ENCODE measurements around the gene SLC8A1. TPM values are rescaled to one million over a fixed set of nuclear protein-coding genes. Genes with fewer than 3 reads are reported as not detected.

Gene SLC8A1
- total and polyA plus RNA-seq, 2 donors (not counting 1 experiment from before 2014, with no cell fraction given): 17.4 to 109 TPM

GRCh38 chr2:40487602-40488001 is 35.7 kb upstream of the SLC8A1 start:
- no peak overlapping the region for H3K4me3 ChIP-seq (replicated peaks in 1 of 4; ENCODE audit: control extremely low read depth in 1 of 4, insufficient read depth in 1 of 4, low read depth in 3 of 4, low read length in 4 of 4)
- H3K79me2 ChIP-seq (ENCODE audit: control insufficient read depth, insufficient read depth, low read length): no peaks in the 10 kb centered on the region
- no peaks in the 10 kb centered on the region for H3K9me3 ChIP-seq (ENCODE audit: control insufficient read depth, insufficient read depth, low read depth, low read length)
- no peaks in the 10 kb centered on the region for H4K20me1 ChIP-seq (ENCODE audit: control insufficient read depth, extremely low read depth, insufficient read depth, low read length)
- DNase-seq (ENCODE audit: low read depth in 2 of 2): peak in 1 of 2 donors; percentile 93
- H3K27me3 ChIP-seq (ENCODE audit: control insufficient read depth, insufficient read depth, low read length): no peaks in the 10 kb centered on the region
- TF ChIP-seq EZH2 (IDR thresholded peaks at IDR 0.05; ENCODE audit: low read length, missing control alignments): no peak
- TF ChIP-seq CTCF (conservative IDR thresholded peaks at IDR 0.05 in 1 of 2, IDR thresholded peaks at IDR 0.05 in 1 of 2; ENCODE audit: low read depth in 1 of 2, low read length in 2 of 2): no peak
- no peak overlapping the region for H3K9ac ChIP-seq (ENCODE audit: insufficient read depth, low read length)
- H3K36me3 ChIP-seq (ENCODE audit: control insufficient read depth, insufficient read depth, low read length): no peaks in the 10 kb centered on the region
- no peak overlapping the region for H3K27ac ChIP-seq (ENCODE audit: insufficient read depth, low read length)
- H3K4me2 ChIP-seq (ENCODE audit: extremely low read depth, insufficient read depth, low read length): no peak overlapping the region
- H2AFZ ChIP-seq (ENCODE audit: low read length): peak overlapping the region; percentile 23
- peaks cover 7% of the 10 kb centered on the region for H3K4me1 ChIP-seq (ENCODE audit: control insufficient read depth, extremely low read depth, insufficient read depth, low read length)

GRCh38 chr2:40485854-40486253 is 34.0 kb upstream of the SLC8A1 start:
- Histone ChIP-seq H3K9me3 (ENCODE audit: control insufficient read depth, insufficient read depth, low read depth, low read length) (no peaks in the 10 kb centered on the region), H3K36me3 (ENCODE audit: control insufficient read depth, insufficient read depth, low read length) (no peaks in the 10 kb centered on the region), H3K4me3 (replicated peaks in 1 of 4; ENCODE audit: control extremely low read depth in 1 of 4, insufficient read depth in 1 of 4, low read depth in 3 of 4, low read length in 4 of 4) (no peak overlapping the region), H3K4me1 (ENCODE audit: control insufficient read depth, extremely low read depth, insufficient read depth, low read length) (peaks cover 7% of the 10 kb centered on the region), H3K27me3 (ENCODE audit: control insufficient read depth, insufficient read depth, low read length) (no peaks in the 10 kb centered on the region), H3K4me2 (ENCODE audit: extremely low read depth, insufficient read depth, low read length) (no peak overlapping the region), H2AFZ (ENCODE audit: low read length) (no peak overlapping the region), H4K20me1 (ENCODE audit: control insufficient read depth, extremely low read depth, insufficient read depth, low read length) (no peaks in the 10 kb centered on the region), H3K9ac (ENCODE audit: insufficient read depth, low read length) (no peak overlapping the region), H3K27ac (ENCODE audit: insufficient read depth, low read length) (no peak overlapping the region), H3K79me2 (ENCODE audit: control insufficient read depth, insufficient read depth, low read length) (no peaks in the 10 kb centered on the region)
- TF ChIP-seq EZH2 (IDR thresholded peaks at IDR 0.05; ENCODE audit: low read length, missing control alignments): no peak
- no peak for TF ChIP-seq CTCF (conservative IDR thresholded peaks at IDR 0.05 in 1 of 2, IDR thresholded peaks at IDR 0.05 in 1 of 2; ENCODE audit: low read depth in 1 of 2, low read length in 2 of 2)
- DNase-seq (ENCODE audit: low read depth in 2 of 2): no peak

- no peak for TF ChIP-seq CTCF (conservative IDR thresholded peaks at IDR 0.05 in 1 of 2, IDR thresholded peaks at IDR 0.05 in 1 of 2; ENCODE audit: low read depth in 1 of 2, low read length in 2 of 2)
- no peak for TF ChIP-seq EZH2 (IDR thresholded peaks at IDR 0.05; ENCODE audit: low read length, missing control alignments)
- no peak overlapping the region for H3K4me2 ChIP-seq (ENCODE audit: extremely low read depth, insufficient read depth, low read length)
- no peak overlapping the region for H3K9ac ChIP-seq (ENCODE audit: insufficient read depth, low read length)
- H3K4me3 ChIP-seq (replicated peaks in 1 of 4; ENCODE audit: control extremely low read depth in 1 of 4, insufficient read depth in 1 of 4, low read depth in 3 of 4, low read length in 4 of 4): no peak overlapping the region
- DNase-seq (ENCODE audit: low read depth in 2 of 2): no peak
- no peaks in the 10 kb centered on the region for H4K20me1 ChIP-seq (ENCODE audit: control insufficient read depth, extremely low read depth, insufficient read depth, low read length)
- peaks cover 7% of the 10 kb centered on the region for H3K4me1 ChIP-seq (ENCODE audit: control insufficient read depth, extremely low read depth, insufficient read depth, low read length)
- no peaks in the 10 kb centered on the region for H3K9me3 ChIP-seq (ENCODE audit: control insufficient read depth, insufficient read depth, low read depth, low read length)
- H3K27me3 ChIP-seq (ENCODE audit: control insufficient read depth, insufficient read depth, low read length): no peaks in the 10 kb centered on the region
- H3K27ac ChIP-seq (ENCODE audit: insufficient read depth, low read length): no peak overlapping the region
- H3K79me2 ChIP-seq (ENCODE audit: control insufficient read depth, insufficient read depth, low read length): no peaks in the 10 kb centered on the region
- no peaks in the 10 kb centered on the region for H3K36me3 ChIP-seq (ENCODE audit: control insufficient read depth, insufficient read depth, low read length)
- no peak overlapping the region for H2AFZ ChIP-seq (ENCODE audit: low read length)
These were observed 33.4 kb upstream of the SLC8A1 start for GRCh38 chr2:40485318-40485717.
